Fibroblast of lung (primary cell): ENCODE results near the gene MADCAM1. TPM values are rescaled to one million over a fixed set of nuclear protein-coding genes. Genes with fewer than 3 reads are reported as not detected.
A peak's percentile ranks its signal among the peaks of the same experiment; 100 is the strongest.
"Not testable (repeated sequence)": the region's sequence is repeated elsewhere in the genome, so short reads cannot be mapped to it uniquely, and the experiment has no call there.

Experiments used
- DNase-seq, 2 donors: peaks; one replicate each; pipeline versions ENCODE4 v3.0.0 to v3.0.0-alpha.2; 2010; ENCODE audit warnings: low read depth in 2 of 2
- H2AFZ ChIP-seq: 2 replicates; pipeline ENCODE4 v1.5.1; 2012; ENCODE audit warnings: low read length, control low read depth, inconsistent platforms
- H3K27ac ChIP-seq: 2 replicates; pipeline ENCODE4 v1.5.1; 2011; ENCODE audit warnings: low read length, control low read depth; ENCODE audit not compliant: insufficient read depth
- H3K27me3 ChIP-seq: 2 replicates; pipeline ENCODE4 v1.5.1; 2011; ENCODE audit warnings: mild to moderate bottlenecking, low read length; ENCODE audit not compliant: control insufficient read depth, insufficient read depth
- H3K36me3 ChIP-seq: 2 replicates; pipeline ENCODE4 v1.5.1; 2011; ENCODE audit warnings: low read length; ENCODE audit not compliant: control insufficient read depth, insufficient read depth
- H3K4me1 ChIP-seq: 2 replicates; pipeline ENCODE4 v1.5.1; 2011; ENCODE audit warnings: low read length; ENCODE audit not compliant: control insufficient read depth, insufficient read depth; ENCODE audit errors: extremely low read depth
- H3K4me2 ChIP-seq: 2 replicates; pipeline ENCODE4 v1.5.1; 2011; ENCODE audit warnings: low read length, control low read depth; ENCODE audit not compliant: insufficient read depth; ENCODE audit errors: extremely low read depth
- H3K4me3 ChIP-seq, 4 experiments: fragments of 200-600 bp in 1 of 4; sonication (generic) in 1 of 4; replicated peaks in 1 of 4; 2 replicates each; pipeline ENCODE4 v1.5.1; 2011 to 2016; ENCODE audit warnings: low read length in 4 of 4, low read depth in 3 of 4, mild to moderate bottlenecking in 3 of 4, control low read depth in 2 of 4, inconsistent platforms in 1 of 4, mixed read lengths in 1 of 4; ENCODE audit not compliant: insufficient read depth in 1 of 4; ENCODE audit errors: control extremely low read depth in 1 of 4
- H3K79me2 ChIP-seq: 2 replicates; pipeline ENCODE4 v1.5.1; 2012; ENCODE audit warnings: mild to moderate bottlenecking, low read length, inconsistent platforms; ENCODE audit not compliant: control insufficient read depth, insufficient read depth
- H3K9ac ChIP-seq: 2 replicates; pipeline ENCODE4 v1.5.1; 2011; ENCODE audit warnings: mild to moderate bottlenecking, low read length, control low read depth; ENCODE audit not compliant: insufficient read depth
- H3K9me3 ChIP-seq: 2 replicates; pipeline ENCODE4 v1.5.1; 2012; ENCODE audit warnings: low read depth, low read length; ENCODE audit not compliant: control insufficient read depth, insufficient read depth
- H4K20me1 ChIP-seq: 2 replicates; pipeline ENCODE4 v1.5.1; 2011; ENCODE audit warnings: low read length; ENCODE audit not compliant: control insufficient read depth, insufficient read depth; ENCODE audit errors: extremely low read depth
- CTCF ChIP-seq, 2 donors: IDR thresholded peaks in 1 of 2; conservative IDR thresholded peaks in 1 of 2; 1 replicate in 1 of 2; 2 replicates in 1 of 2; pipeline ENCODE4 v1.5.1; 2011 to 2012; ENCODE audit warnings: low read length in 2 of 2, control low read depth in 1 of 2, inconsistent platforms in 1 of 2, low read depth in 1 of 2, mild to moderate bottlenecking in 1 of 2
- EZH2 ChIP-seq: IDR thresholded peaks from 2 replicates; pipeline ENCODE4 v1.5.1; 2012; ENCODE audit warnings: low read length, control low read depth, mild to moderate bottlenecking; ENCODE audit errors: missing control alignments
- polyA plus RNA-seq, 2 donors: library from polyadenylated mRNA; depleted of rRNA in 1 of 2; stranded (reverse) in 1 of 2; unstranded in 1 of 2; fragments of >200 nt; gene quantifications; 2 replicates each; pipeline ENCODE4 v1.2.1, GENCODE V29; 2011 to 2012; ENCODE audit warnings: missing spikeins in 1 of 2
- total RNA-seq: library from RNA; depleted of rRNA; stranded (reverse); fragments of >200 nt; gene quantifications from 2 replicates; pipeline ENCODE4 v1.2.1, GENCODE V29; 2014

Gene MADCAM1
- total and polyA plus RNA-seq, 2 donors (not counting 1 experiment from before 2014, with no cell fraction given), result 0.17 TPM; not detected in 1

- H3K27me3 ChIP-seq, result no peaks in the 10 kb centered on the region
- TF ChIP-seq EZH2 (no peak), CTCF (conservative IDR thresholded peaks at IDR 0.05 in 1 of 2, IDR thresholded peaks at IDR 0.05 in 1 of 2; ENCODE audit: low read depth in 1 of 2, low read length in 2 of 2) (no peak)
- no peak overlapping the region for H3K4me3 ChIP-seq
- no peak overlapping the region for H2AFZ ChIP-seq
- H3K27ac ChIP-seq, result no peak overlapping the region
- H3K79me2 ChIP-seq, result no peaks in the 10 kb centered on the region
- H3K4me2 ChIP-seq, result no peak overlapping the region
- H4K20me1 ChIP-seq, result no peaks in the 10 kb centered on the region
- no peaks in the 10 kb centered on the region for H3K9me3 ChIP-seq
- no peak overlapping the region for H3K9ac ChIP-seq
- no peaks in the 10 kb centered on the region for H3K4me1 ChIP-seq
- no peak for DNase-seq
- H3K36me3 ChIP-seq, result no peaks in the 10 kb centered on the region
Observed at GRCh38 chr19:478976-479375, 17.3 kb upstream of the MADCAM1 start.

- H3K36me3 ChIP-seq, result no peaks in the 10 kb centered on the region
- no peaks in the 10 kb centered on the region for H3K4me1 ChIP-seq
- H3K79me2 ChIP-seq, result no peaks in the 10 kb centered on the region
- H3K9me3 ChIP-seq, result no peaks in the 10 kb centered on the region
- H3K27ac ChIP-seq, result no peak overlapping the region
- H4K20me1 ChIP-seq, result no peaks in the 10 kb centered on the region
- no peak for TF ChIP-seq EZH2
- peak; percentile 37 to 56 for TF ChIP-seq CTCF (conservative IDR thresholded peaks at IDR 0.05 in 1 of 2, IDR thresholded peaks at IDR 0.05 in 1 of 2; ENCODE audit: low read depth in 1 of 2, low read length in 2 of 2)
- no peak overlapping the region for H3K9ac ChIP-seq
- H2AFZ ChIP-seq, result no peak overlapping the region
- no peaks in the 10 kb centered on the region for H3K27me3 ChIP-seq
- H3K4me3 ChIP-seq, result peak overlapping the region in 1 of 4 experiments; percentile 10
- H3K4me2 ChIP-seq, result no peak overlapping the region
- DNase-seq, result peak; percentile 25 to 42
Observed at GRCh38 chr19:480016-480855, 16.1 kb upstream of the MADCAM1 start.

GRCh38 chr19:481100-481499 is 15.2 kb upstream of the MADCAM1 start:
- H3K36me3 ChIP-seq, H3K4me3 ChIP-seq, H3K9ac ChIP-seq, H3K79me2 ChIP-seq, DNase-seq, H3K4me1 ChIP-seq, H3K27ac ChIP-seq, H3K4me2 ChIP-seq, H4K20me1 ChIP-seq, H3K27me3 ChIP-seq, H2AFZ ChIP-seq, H3K9me3 ChIP-seq: not testable (repeated sequence)
